HG02623 (cell line): ENCODE data around the gene LDAH.
A peak's percentile ranks its signal among the peaks of the same experiment; 100 is the strongest.

Source experiments
- ATAC-seq: cut with Tn5 transposase; IDR thresholded peaks from one replicate; pipeline ENCODE4 v1.9.1; 2021; ENCODE audit warnings: moderate library complexity; ENCODE audit not compliant: unreplicated experiment

LDAH gene

GRCh38 chr2:20822535-20823490 lies at the start of gene LDAH:
Gene LDAH, minus strand, starts transcription at chr2:20823101. Its CDS starts 21,638 bp downstream, at chr2:20801463.
- ATAC-seq, result peak; percentile 88

GRCh38 chr2:20868377-20868776 lies 45.5 kb upstream of the LDAH start:
- peak; percentile 100 for ATAC-seq

- no peak for ATAC-seq
Observed at GRCh38 chr2:20862850-20863249, 39.9 kb upstream of the LDAH start.

- ATAC-seq, result no peak
Observed at GRCh38 chr2:20855456-20855855, 32.6 kb upstream of the LDAH start.

GRCh38 chr2:20852670-20853069 lies 29.8 kb upstream of the LDAH start:
- ATAC-seq, result no peak

- no peak for ATAC-seq
Observed at GRCh38 chr2:20852139-20852538, 29.2 kb upstream of the LDAH start.

GRCh38 chr2:20844246-20844645 lies 21.3 kb upstream of the LDAH start:
- no peak for ATAC-seq

GRCh38 chr2:20839052-20839451 lies 16.2 kb upstream of the LDAH start:
- no peak for ATAC-seq

- no peak for ATAC-seq
Observed at GRCh38 chr2:20838016-20838415, 15.1 kb upstream of the LDAH start.

- no peak for ATAC-seq
Observed at GRCh38 chr2:20836521-20836920, 13.6 kb upstream of the LDAH start.

GRCh38 chr2:20834331-20834730 lies 11.4 kb upstream of the LDAH start:
- ATAC-seq, result no peak

GRCh38 chr2:20832606-20833005 lies 9.7 kb upstream of the LDAH start:
- ATAC-seq, result no peak

GRCh38 chr2:20829861-20830260 lies 7.0 kb upstream of the LDAH start:
- ATAC-seq, result no peak

- ATAC-seq, result no peak
Observed at GRCh38 chr2:20823917-20824316, 1.0 kb upstream of the LDAH start.

- ATAC-seq, result no peak
Observed at GRCh38 chr2:20818820-20819219, 4.1 kb downstream of the LDAH start.

GRCh38 chr2:20815216-20815615 lies 7.7 kb downstream of the LDAH start:
- no peak for ATAC-seq

GRCh38 chr2:20812779-20813178 lies 10.1 kb downstream of the LDAH start:
- no peak for ATAC-seq

- no peak for ATAC-seq
Observed at GRCh38 chr2:20806286-20806685, 16.6 kb downstream of the LDAH start.

GRCh38 chr2:20803974-20804373 lies 18.9 kb downstream of the LDAH start:
- no peak for ATAC-seq

- no peak for ATAC-seq
Observed at GRCh38 chr2:20803226-20803682, 19.6 kb downstream of the LDAH start.

GRCh38 chr2:20797096-20797495 lies 25.8 kb downstream of the LDAH start:
- no peak for ATAC-seq

- ATAC-seq, result no peak
Observed at GRCh38 chr2:20796374-20796791, 26.5 kb downstream of the LDAH start.
